Inflammatory macrophage treated with lipopolysaccharide for 1 hour (primary cell): ENCODE results near the gene TUBB4B.
"Not testable (repeated sequence)": the region's sequence is repeated elsewhere in the genome, so short reads cannot be mapped to it uniquely, and the experiment has no call there.

Experiments
- DNase-seq, 2 donors: peaks; one replicate each; pipeline ENCODE4 v3.0.0-alpha.2; 2020 to 2022

The TUBB4B gene

GRCh38 chr9:137237759-137238726, 3.0 kb upstream of the TUBB4B start:
- DNase-seq: no peak

GRCh38 chr9:137239541-137240200, 1.4 kb upstream of the TUBB4B start:
- not testable (repeated sequence) for DNase-seq

- peak in 1 of 2 donors; percentile 51 for DNase-seq
Observed at GRCh38 chr9:137240318-137240840, 708 bp upstream of the TUBB4B start.

GRCh38 chr9:137241490-137242268, 592 bp downstream of the TUBB4B start:
- peak; percentile 57 to 67 for DNase-seq

GRCh38 chr9:137242269-137243203, 1.4 kb downstream of the TUBB4B start:
- no peak for DNase-seq

- not testable (repeated sequence) for DNase-seq
Observed at GRCh38 chr9:137243266-137243625, 2.2 kb downstream of the TUBB4B start.

- no peak for DNase-seq
Observed at GRCh38 chr9:137243626-137244485, 2.8 kb downstream of the TUBB4B start.

GRCh38 chr9:137244486-137245449, 3.7 kb downstream of the TUBB4B start:
- DNase-seq: no peak

- no peak for DNase-seq
Observed at GRCh38 chr9:137245450-137246421, 4.6 kb downstream of the TUBB4B start.

GRCh38 chr9:137247135-137247915, 6.2 kb downstream of the TUBB4B start:
- DNase-seq: no peak

GRCh38 chr9:137247916-137248175, 6.8 kb downstream of the TUBB4B start:
- DNase-seq: no peak

GRCh38 chr9:137250329-137251193, 9.5 kb downstream of the TUBB4B start:
- DNase-seq: no peak

GRCh38 chr9:137251194-137251461, 10.0 kb downstream of the TUBB4B start, which contains the start of gene STPG3:
TSS of gene STPG3 (plus strand) at chr9:137251286. CDS start at chr9:137251287, 1 bp downstream.
- no peak for DNase-seq

- no peak for DNase-seq
Observed at GRCh38 chr9:137251490-137252268, 10.6 kb downstream of the TUBB4B start.

- no peak for DNase-seq
Observed at GRCh38 chr9:137252555-137253506, 11.7 kb downstream of the TUBB4B start.
